ENCODE results near the gene C15orf62. TPM values are rescaled to one million over a fixed set of nuclear protein-coding genes. Genes with fewer than 3 reads are reported as not detected.
A peak's percentile ranks its signal among the peaks of the same experiment; 100 is the strongest.

Gene C15orf62
- total RNA-seq, 2 donors from 2014 or later, result 0.54 TPM; not detected in 1

- Histone ChIP-seq H3K27ac (peak overlapping the region; percentile 78 to 88), H3K27me3 (replicated peaks; ENCODE audit: insufficient read depth) (no peaks in the 10 kb centered on the region), H3K9me3 (no peaks in the 10 kb centered on the region), H3K4me1 (ENCODE audit: control insufficient read depth in 1 of 2, low read depth in 2 of 2) (peaks cover 19 to 39% of the 10 kb centered on the region in 2 donors), H3K36me3 (no peaks in the 10 kb centered on the region), H3K4me3 (peak overlapping the region; percentile 79)
- ATAC-seq (ENCODE audit: insufficient number of reproducible peaks, low FRiP score, low read depth) (no peak), DNase-seq (ENCODE audit: low spot score) (no peak)
- TF ChIP-seq CTCF (IDR thresholded peaks at IDR 0.05), result no peak
These were observed 5.1 kb upstream of the C15orf62 start for GRCh38 chr15:40764629-40765103.

GRCh38 chr15:40766194-40766815, 3.5 kb upstream of the C15orf62 start:
- Histone ChIP-seq H3K4me3 (no peak overlapping the region), H3K27ac (peak overlapping the region; percentile 78 to 88), H3K9me3 (no peaks in the 10 kb centered on the region), H3K27me3 (replicated peaks; ENCODE audit: insufficient read depth) (no peaks in the 10 kb centered on the region), H3K36me3 (peaks cover 6% of the 10 kb centered on the region), H3K4me1 (ENCODE audit: control insufficient read depth in 1 of 2, low read depth in 2 of 2) (peaks cover 19 to 39% of the 10 kb centered on the region in 2 donors)
- DNase-seq (ENCODE audit: low spot score), result no peak
- ATAC-seq (ENCODE audit: insufficient number of reproducible peaks, low FRiP score, low read depth), result no peak
- TF ChIP-seq CTCF (IDR thresholded peaks at IDR 0.05), result no peak

- ATAC-seq (ENCODE audit: insufficient number of reproducible peaks, low FRiP score, low read depth) (no peak), DNase-seq (ENCODE audit: low spot score) (no peak)
- Histone ChIP-seq H3K36me3 (peaks cover 6% of the 10 kb centered on the region), H3K27ac (peak overlapping the region in 1 of 2 donors; percentile 88), H3K4me1 (ENCODE audit: control insufficient read depth in 1 of 2, low read depth in 2 of 2) (peaks cover 19 to 39% of the 10 kb centered on the region in 2 donors), H3K9me3 (no peaks in the 10 kb centered on the region), H3K27me3 (replicated peaks; ENCODE audit: insufficient read depth) (no peaks in the 10 kb centered on the region), H3K4me3 (no peak overlapping the region)
- no peak for TF ChIP-seq CTCF (IDR thresholded peaks at IDR 0.05)
These were observed 2.6 kb upstream of the C15orf62 start for GRCh38 chr15:40766906-40767837.

GRCh38 chr15:40767838-40768500, 1.8 kb upstream of the C15orf62 start:
- H3K27ac ChIP-seq, result no peak overlapping the region
- no peak overlapping the region for H3K4me3 ChIP-seq
- TF ChIP-seq CTCF (IDR thresholded peaks at IDR 0.05), result no peak
- no peaks in the 10 kb centered on the region for H3K9me3 ChIP-seq
- ATAC-seq (ENCODE audit: insufficient number of reproducible peaks, low FRiP score, low read depth) (no peak), DNase-seq (ENCODE audit: low spot score) (no peak)
- no peaks in the 10 kb centered on the region for H3K27me3 ChIP-seq (replicated peaks; ENCODE audit: insufficient read depth)
- H3K36me3 ChIP-seq, result peaks cover 7% of the 10 kb centered on the region
- H3K4me1 ChIP-seq (ENCODE audit: control insufficient read depth in 1 of 2, low read depth in 2 of 2), result peaks cover 19 to 35% of the 10 kb centered on the region in 2 donors

Measured in thoracic aorta (tissue), 2 donors.